HG02852 (cell line): Measurements from ENCODE around the gene NFATC1.

Source experiments
- ATAC-seq: cut with Tn5 transposase; IDR thresholded peaks from one replicate; pipeline ENCODE4 v1.9.1; 2021; ENCODE audit warnings: mild to moderate bottlenecking, moderate library complexity; ENCODE audit not compliant: unreplicated experiment

Gene NFATC1

DNA sequence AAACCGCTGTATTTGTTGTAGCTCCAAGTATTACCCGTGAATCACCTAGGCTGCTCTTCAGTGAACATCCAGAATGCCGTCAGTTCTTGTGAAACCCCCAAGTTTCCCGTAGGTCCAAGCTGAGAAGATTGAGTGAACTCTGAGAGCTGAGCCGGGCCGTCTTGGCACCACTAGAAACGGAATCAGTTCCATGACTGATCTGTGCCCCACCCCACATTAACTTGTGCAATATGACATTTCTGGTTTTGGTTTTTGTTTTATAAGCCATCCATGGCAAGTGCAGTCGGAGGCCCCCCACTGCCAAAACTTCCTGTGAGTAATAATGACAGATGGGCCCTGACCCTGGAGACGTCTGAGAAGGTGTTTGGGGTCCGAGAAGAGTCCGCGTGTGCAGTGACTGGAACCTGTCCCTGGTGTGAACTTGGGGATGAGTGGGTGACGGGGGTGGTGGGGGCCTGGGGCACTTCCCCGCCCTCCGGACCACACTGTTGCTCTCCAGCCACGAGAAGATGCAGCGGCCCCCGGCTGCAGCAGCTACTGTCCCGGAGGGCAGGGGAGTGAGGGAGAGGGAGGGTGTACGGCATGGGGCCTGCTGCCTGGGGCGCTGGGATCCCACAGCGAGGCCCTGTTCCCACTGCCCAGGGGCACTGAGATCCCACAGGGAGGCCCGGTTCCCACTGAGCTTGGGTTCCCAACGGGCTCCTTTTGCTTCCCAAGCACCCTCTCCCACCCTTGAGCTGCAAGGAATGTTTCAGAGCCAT is 26.5 kb downstream of the NFATC1 start:
- ATAC-seq: peak; percentile 91

DNA sequence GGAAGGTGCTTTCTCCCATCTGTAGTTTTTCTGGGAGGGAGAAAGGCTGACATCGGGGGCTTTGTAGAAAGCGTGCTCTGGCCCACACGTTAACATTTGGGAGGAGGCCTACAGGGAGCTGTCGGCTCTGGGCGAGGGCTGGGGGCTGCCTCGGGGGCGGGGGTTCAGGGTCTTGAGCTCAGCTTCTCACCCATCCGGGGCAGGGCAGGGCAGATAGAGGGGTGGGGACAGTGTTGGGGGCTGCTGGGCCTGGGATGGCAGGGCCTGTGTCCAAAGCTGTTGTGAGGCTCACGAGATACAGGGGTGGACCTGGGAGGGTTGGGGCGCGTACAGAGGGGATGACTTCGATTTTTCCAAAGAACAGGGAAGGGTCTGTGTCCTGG is 27.0 kb downstream of the NFATC1 start:
- ATAC-seq: no peak

DNA sequence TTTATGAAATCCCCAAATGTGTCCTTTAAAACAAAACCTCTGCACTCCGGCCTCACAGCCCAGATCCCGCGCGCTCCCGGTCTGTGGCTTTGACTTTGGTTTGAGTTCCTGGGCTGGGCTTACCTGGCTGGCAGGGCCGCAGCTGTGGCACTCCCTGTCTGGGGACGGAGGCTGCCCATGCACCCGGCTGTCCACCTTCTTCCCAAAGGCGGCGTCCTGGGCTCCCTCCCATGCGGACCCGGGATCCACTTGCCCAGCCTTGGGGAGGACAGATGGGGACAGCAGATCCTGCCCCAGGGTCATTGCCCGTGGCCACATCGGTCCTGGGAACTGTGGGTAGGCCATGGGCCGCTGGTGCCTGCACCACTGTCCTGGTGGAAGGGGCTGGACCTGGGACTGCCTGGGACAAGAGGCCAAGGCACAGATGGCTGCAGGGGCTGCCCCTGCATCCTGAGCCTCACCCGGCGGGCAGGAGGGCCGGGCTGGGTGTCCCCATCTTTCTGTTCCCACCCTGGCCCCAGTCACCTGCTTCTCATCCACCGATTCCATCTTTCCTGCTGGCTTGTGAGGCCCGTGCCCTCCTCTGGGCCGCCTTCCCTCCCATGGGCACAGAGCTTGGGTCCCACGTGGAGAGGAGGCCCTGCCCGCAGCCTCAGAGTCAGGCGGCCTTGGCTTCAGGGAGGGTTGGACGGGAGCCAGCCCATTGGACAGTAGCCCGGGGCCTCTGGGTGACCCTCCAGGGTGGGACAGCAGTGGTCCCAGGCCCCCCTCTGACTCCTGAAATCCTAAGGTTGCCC is 27.7 kb downstream of the NFATC1 start:
- ATAC-seq: no peak

DNA sequence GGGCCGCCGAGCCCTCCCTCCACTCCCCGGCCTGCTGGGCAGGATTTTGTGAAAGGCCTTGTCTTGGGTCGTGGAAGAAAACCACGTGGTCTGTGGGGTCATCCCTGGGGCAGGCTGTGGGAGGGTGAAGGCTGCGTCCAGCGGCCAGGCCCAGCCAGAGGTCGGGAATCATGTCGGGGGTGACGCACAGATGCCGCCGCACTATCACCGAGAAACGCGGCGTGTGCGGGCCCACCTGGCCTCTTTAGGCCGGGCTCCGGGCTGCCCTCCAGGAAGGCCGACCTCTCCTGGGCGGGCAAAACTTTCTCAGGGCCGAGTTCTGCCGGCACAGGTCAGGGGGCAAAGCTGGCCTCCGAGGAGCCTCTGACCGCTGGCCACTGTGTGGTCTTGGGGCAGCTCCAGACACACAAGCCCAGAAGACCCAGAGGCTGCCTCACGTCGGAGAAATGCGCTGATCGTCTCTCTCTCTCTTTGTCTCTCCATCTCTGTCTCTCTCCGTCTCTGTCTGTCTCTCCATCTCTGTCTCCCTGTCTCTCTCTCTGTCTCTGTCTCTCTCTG is 28.4 kb downstream of the NFATC1 start:
- ATAC-seq: no peak

DNA sequence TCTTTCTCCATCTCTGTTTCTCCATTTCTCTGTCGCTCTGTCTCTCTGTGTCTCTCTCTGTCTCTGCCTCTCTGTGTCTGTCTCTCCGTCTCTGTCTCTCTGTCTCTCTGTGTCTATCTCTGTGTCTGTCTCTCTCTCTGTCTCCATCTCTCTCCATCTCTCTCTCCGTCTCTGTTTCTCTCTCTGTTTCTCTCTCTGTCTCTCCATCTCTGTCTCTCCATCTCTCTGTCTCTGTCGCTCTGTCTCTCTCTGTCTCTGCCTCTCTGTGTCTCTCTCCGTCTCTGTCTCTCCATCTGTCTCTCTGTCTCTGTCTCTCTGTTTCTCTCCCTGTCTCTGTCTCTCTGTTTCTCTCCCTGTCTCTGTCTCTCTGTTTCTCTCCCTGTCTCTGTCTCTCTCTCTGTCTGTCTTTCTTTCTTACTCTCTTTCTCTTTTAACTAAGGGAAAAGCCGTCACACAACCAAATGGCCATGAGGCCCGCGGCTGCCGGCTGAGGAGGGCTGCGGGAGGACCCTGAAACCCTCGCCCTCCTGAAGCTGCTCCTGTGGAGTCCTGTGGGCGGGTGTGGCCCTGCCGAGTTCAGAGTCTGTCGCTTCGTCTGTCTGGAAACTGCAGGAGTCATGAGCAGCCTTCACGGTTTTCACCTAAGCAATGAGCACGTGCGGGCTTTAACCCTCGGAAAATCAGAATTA is 29.3 kb downstream of the NFATC1 start:
- ATAC-seq: no peak

DNA sequence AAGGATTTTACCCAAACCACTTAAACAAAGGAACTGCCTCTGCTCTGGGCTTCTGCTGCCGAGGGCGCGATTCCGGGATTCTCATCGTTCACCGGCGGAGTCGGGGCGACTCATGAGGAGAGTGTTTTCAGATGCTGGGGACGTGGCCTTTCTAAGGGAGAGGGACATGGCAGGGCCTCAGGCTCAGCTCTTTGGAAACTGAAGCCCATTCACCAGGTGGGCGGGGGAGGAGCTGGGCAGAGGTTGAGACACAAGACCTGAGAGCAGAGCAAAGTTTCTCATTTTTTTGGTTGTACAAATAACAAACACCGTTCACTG is 29.8 kb downstream of the NFATC1 start:
- ATAC-seq: no peak

DNA sequence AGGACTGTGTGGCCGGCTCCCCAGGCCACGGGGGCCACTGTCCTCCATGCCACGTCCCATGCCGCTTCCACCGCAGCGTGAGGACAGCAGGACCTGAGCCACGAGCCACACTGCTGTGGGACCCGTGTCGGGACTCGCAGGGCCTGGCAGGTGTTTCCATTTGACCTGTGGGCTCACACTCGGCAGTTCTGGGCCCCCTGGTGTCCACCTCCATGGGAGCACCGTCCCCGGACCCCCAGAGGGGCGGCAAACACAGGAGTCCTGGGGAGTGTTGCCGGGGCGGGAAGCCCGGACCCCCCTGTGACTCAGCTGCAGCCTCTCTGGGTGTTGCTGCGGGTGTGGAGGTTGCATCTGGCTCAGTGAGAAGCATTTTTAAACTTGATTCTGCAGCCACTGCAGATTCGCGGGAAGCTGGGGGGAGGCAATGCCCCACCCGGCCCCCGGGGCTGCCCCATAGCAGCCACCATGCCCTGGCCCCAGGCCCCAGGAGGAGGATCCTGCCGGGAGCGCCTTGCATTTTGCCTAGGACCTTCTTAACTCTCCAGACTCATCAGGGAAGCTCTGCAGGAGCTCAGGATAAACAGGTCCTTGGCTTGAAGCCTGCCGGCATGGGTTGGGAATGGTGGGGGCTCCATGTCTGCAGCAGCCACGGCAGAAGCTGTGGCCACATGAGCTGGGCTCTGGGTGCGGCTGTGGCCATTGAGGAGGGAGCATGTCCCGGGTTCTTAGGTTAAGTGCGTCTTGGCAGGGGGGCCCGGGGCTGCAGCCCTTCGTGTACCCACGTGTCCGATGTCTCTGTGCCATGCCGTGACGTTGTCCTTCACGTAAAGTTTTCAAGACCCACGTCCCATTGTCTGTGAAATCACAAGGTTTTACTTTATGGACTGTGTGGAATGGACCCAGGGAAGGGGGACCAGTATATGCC is 30.9 kb downstream of the NFATC1 start:
- no peak for ATAC-seq

DNA sequence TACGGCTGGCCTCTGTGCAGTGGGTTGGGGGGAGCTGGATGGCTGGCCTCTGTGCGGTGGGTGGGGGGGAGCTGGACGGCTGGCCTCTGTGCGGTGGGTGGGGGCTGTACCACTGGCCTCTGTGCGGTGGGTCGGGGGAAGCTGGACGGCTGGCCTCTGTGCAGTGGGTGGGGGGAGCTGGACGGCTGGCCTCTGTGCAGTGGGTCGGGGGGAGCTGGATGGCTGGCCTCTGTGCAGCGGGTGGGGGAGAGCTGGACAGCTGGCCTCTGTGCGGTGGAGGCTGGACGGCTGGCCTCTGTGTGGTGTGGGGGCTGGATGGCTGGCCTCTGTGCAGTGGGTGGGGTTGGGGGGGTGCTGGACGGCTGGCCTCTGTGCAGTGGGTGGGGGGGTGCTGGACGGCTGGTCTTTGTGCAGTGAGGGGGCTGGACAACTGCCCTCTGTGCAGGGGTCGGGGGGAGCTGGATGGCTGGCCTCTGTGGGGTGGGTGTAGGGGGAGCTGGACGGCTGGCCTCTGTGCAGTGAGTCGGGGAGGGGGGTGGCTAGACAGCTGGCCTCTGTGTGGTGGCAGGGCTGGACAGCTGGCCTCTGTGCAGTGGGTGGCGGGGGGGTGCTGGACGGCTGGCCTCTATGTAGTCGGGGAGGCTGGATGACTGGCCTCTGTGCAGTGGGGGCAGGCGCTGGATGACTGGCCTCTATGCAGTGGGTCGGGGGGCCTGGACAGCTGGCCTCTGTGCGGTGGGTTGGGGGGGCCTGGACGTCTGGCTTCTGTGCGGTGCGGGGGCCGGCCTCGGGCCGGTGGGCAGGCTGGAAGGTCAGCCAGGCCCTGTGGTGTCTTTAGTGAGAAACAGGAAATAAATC is 31.9 kb downstream of the NFATC1 start:
- no peak for ATAC-seq

DNA sequence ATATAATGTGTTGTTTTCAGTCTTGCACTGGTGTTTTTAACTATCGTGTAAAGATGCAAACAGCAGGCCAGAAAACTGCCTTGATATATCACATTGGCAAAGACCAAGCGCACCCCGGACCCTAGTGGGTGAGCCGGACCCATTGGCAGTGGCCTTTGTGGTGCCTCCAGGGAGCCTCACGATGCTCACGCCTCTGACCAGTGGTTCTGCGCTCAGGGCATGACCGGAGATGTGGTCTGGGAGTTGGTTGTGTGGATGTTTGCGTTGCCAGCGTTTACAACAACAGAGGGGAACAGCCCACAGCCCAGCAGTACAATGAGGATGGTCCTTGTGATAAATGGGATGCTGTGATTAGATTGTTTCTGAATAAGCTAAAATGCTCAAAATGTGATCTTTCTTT is 32.6 kb downstream of the NFATC1 start:
- ATAC-seq: no peak

DNA sequence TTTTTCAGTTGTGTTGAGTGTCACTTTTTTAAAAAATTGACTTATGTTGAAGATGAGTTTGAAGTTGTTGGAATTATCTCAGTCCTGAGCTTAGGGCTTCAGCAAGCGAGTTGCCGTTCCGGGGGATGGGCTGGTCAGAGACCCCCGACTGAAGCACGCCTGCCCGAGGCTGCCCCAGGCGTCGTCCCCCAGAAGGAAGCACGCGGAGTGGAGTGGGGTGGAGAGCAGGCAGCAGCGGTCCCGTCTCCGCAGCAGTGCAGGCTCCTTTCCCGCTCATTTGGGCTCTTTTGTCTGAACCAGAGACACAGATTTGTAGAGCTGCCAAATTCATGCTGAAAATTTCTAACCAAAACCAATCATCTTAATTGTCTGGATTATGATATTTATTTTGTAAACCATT is 33.7 kb downstream of the NFATC1 start:
- no peak for ATAC-seq

DNA sequence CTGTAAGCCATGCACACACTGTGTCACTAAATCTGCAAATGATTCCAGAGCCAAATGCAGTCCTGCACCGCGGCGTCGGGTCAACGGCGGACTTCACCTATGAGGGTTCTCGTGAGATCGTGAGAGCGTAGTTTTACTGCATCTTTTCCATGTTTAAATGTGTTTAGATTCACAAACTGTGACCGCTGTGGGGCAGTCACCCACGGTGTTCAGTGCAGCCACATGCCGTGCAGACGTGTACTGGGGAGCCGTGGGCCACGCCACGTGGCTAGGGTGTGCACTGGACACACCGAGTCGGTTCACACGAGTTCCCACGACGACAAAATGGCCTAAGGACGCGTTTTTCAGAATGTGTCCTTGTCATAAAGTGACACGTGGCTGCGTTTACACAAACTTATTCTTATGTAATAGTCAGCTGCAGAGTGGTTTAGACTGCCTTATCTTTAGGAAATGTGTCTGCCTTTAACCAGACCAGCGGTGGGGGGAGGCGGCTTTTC is 34.1 kb downstream of the NFATC1 start:
- no peak for ATAC-seq

DNA sequence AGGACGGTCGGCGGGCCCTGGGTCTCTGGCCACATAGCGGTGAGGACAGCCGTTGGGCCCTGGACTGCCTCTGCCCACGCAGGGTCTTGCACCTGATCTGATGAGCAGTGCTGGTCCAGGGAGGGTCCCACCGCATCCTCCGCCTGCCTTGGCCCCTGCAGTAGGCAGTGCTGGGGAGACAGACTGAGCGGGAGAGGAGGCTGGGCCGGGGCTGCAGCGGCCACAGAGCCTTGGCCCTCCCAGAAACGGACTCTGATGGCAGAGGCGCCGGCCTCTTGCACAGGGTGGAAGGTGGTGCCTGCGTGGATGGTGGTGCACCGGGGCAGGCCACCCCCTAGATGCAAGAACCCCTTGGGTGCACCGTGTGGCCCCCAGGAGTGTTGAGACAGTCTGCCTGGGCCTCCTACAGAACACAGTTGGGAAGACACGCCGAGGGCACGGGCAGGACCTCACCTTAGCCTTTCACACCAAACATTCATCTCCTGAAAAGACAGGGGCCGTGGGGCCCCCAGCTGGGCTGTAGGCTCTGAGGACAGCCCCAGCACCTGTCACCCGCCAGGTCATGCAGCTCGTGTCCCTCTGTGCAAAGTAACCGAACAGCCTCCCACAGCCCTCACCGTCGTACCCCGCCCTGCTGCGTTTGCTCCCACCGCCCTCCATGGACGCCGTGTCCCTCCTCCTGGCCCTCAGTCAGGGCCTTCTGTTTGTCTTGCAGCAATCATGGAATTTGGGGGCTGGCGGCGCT is 36.8 kb downstream of the NFATC1 start:
- no peak for ATAC-seq

DNA sequence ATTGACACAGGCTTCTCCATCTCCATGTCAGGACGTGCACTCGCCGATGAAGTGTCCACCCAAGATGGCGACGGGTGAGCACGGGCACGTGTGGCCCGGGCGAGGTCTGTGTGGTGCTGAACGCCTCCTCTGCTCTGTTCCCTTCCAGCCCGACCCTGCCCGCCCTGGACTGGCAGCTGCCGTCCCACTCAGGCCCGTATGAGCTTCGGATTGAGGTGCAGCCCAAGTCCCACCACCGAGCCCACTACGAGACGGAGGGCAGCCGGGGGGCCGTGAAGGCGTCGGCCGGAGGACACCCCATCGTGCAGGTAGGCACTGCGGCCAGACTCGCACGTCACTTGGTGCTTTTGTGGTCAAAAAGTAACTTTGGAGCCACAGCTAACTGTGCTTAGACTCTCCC is 37.7 kb downstream of the NFATC1 start:
- no peak for ATAC-seq

DNA sequence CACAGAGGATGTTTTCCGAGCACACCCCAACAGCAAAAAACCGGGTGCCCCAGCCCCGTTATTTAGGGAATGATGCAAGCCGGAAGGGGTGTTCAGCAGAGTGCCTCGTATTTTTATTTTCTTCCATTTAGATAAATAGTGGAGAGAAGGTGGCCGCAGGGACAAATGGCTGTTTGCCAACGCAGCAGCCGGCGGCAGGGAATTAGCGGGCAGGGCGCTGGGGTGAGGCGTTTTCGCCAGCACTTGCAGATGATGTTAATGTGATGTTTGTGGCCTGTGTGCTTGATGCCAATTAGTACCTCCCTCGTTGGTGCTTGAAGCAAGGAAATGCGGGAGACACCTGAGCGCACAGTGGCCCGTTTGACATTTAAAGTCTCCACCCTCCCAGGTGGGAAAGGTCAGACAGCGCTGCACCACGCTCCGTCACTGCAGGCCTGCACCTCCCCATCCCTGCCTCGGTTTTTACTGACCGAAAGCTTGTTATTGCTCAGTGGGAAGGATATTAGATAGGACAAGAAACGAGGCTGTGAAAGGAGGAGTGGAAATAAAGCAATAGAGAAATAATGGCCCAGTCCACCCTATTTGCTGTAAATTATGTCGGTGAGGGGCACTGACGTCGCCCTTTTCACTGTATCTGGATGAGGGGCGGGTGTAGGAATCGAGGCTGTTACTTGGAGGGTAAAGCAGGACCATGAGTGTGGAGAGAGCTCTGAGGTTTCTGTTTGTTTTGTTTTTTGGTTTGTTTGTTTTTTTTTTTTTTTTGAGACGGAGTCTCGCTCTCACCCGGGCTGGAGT is 39.1 kb downstream of the NFATC1 start:
- ATAC-seq: no peak

DNA sequence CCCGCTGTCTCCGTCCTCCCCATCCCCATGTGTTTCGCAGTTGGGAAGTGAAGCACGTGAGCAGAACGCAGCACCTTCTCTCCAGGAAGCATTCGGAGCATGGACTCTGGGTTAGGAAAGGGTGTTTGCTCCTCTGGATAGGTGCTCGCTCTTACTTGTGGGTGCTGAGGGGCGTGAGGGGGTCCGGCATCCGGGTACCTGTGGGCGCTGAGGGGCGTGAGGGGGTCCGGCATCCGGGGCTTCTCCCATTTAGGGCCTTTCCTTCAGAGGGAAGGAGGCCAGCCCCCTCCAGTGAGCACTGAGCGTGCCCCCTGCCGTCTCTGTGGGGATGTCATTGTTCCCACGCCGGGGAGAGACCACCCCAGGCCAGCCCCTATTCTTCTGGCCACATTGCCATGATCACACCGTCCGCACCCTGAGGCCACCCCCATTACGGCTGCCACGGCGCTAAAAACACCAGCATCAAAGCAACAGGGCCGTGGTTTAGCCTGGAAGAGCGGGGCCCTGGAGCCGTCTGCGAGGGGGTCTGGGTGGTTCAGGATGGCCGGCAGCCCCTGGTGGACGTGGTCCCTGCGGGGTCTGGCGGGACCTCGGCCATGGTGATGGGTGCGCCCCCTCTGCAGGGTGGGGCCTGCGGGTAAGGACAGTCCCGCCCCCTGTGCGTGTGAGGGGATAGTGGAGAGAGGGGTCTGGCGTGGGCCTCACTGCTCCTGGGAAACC is 41.0 kb downstream of the NFATC1 start:
- no peak for ATAC-seq

DNA sequence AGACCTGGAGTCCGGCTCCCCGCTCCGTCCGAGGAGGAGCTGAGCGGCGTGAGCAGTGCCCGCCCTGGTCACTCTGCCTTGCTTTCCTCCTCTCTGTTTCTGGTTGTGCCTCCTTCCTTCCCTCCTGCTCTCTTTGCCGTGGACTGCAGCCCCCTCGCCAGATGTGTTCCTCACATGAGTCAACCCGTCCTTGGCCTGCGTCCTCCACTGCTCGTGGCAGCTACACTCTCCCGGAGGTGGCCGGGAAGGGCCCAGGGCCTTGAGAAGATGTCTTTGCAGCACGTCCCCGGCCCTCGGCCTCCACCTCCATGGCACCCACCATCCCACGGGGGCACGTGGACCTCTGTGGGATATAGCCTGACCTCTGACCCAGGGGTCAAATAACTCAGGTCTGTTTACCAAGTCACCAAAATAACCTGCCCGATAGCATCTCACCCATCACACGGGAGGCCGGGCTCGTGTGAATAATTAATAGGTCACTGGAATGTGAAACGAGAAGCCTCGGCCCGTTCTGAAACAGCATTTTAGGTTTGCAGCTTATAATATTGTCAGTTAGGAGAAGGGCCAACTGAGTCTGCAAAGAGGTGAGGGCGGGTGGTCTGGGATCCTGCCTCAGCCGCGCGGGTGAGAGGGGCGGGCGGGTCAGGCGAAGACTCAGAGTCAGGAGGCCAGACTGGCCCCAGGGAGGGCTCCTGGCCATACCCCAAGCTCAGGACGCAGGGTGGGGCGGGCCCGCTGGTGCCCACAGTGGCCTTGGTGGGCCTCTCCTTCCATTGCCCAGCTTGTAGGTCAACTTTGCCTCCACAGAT is 42.6 kb downstream of the NFATC1 start:
- ATAC-seq: no peak
